GM19397 (cell line): Measurements from ENCODE around the gene HGFAC.
A peak's percentile ranks its signal among the peaks of the same experiment; 100 is the strongest.
"Not testable (repeated sequence)": the region's sequence is repeated elsewhere in the genome, so short reads cannot be mapped to it uniquely, and the experiment has no call there.

ENCODE experiments used
- ATAC-seq: cut with Tn5 transposase; IDR thresholded peaks from one replicate; pipeline ENCODE4 v1.9.1; 2021; ENCODE audit warnings: mild to moderate bottlenecking, moderate library complexity; ENCODE audit not compliant: unreplicated experiment

Gene HGFAC

DNA sequence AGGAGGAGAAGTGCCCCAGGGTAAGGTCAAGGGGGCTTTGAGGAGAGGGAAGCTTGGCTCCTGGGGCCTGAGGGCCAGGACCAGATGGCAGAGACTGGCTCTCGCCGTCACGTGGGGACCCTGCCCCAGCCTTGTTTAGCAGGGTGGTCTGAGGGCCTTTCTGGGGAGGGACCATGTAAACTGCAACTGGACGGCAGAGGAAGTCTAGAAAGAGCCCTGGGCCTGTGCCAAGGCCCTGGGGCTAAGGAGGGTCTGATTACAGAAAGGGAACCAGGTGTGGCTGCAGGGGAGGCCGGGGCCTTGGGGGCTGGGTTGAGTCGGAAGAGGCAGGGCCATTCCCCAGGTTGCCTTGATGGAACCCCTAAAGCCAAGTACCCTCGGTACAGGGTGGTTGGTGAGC is 1.8 kb upstream of the HGFAC start:
- no peak for ATAC-seq

DNA sequence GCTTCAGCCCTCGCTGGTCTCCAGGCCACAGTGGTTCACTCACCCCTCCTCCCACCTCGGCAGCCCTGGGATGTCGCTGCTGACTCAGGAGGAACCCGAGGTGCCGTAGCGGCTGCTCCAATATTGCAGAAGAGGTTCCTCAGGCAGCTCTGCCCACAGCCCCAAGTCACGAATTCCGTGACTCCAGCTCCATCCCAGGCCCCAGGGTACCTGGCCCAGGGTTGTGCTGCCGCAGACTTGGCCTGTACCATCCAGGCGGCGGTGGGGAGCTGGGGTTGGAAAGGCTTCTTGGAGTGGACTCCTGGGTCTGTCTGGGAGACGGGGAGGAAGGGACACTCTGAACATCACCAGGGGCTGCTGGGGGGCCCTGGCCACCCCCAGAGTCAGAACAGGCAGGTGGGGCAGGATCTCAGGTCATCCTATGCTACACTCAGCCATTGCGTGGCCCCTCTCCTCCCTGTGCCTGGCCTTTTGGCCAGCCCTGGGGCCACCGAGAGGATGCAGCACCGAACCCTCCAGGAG is 728 bp upstream of the HGFAC start:
- ATAC-seq = no peak

DNA sequence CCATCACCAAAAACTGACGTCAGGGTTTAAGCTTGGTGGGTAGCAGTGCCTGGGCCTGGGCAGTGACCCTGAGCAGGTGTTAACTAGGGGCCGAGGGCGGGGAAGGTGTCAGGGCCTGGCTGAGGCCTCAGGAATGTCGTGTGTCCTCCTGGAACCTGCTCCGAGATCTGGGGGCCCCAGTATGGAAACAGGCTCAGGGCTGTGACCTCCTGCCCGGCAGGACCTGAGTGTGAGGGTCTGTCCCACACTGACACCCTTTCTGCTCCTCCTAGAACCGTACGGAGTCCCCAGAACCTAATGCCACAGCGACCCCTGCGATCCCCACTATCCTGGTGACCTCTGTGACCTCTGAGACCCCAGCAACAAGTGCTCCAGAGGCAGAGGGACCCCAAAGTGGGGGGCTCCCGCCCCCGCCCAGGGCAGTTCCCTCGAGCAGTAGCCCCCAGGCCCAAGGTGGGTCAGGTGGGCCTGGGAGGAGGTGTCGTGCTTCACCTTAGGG is 741 bp downstream of the HGFAC start:
- ATAC-seq = no peak

GRCh38 chr4:3442959-3443749 is 1.4 kb downstream of the HGFAC start:
- ATAC-seq = peak; percentile 55

GRCh38 chr4:3443750-3444309 is 2.1 kb downstream of the HGFAC start:
- no peak for ATAC-seq

DNA sequence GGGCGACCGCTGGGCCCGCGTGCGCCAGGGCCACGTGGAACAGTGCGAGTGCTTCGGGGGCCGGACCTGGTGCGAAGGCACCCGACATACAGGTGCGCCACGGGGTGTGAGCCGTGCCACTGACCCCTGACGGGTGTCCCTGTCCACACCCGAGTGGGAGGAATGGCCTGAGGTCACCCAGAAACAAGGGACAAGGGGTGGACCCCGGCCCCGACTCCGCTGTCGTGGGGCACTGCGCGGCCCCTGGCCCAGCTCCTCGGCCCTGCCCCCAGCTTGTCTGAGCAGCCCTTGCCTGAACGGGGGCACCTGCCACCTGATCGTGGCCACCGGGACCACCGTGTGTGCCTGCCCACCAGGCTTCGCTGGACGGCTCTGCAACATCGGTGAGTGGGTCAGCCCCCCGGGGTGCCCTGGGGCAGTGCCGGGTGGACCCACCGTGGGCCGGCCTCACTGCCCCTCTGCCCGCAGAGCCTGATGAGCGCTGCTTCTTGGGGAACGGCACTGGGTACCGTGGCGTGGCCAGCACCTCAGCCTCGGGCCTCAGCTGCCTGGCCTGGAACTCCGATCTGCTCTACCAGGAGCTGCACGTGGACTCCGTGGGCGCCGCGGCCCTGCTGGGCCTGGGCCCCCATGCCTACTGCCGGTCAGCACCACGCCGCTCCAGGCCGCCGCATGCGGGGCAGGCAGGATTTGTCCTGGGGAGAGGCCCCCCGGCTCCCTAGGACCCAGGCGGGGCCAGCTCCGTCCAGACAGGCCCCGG is 2.8 kb downstream of the HGFAC start:
- ATAC-seq = no peak

GRCh38 chr4:3445111-3445820 is 3.5 kb downstream of the HGFAC start:
- ATAC-seq = no peak

DNA sequence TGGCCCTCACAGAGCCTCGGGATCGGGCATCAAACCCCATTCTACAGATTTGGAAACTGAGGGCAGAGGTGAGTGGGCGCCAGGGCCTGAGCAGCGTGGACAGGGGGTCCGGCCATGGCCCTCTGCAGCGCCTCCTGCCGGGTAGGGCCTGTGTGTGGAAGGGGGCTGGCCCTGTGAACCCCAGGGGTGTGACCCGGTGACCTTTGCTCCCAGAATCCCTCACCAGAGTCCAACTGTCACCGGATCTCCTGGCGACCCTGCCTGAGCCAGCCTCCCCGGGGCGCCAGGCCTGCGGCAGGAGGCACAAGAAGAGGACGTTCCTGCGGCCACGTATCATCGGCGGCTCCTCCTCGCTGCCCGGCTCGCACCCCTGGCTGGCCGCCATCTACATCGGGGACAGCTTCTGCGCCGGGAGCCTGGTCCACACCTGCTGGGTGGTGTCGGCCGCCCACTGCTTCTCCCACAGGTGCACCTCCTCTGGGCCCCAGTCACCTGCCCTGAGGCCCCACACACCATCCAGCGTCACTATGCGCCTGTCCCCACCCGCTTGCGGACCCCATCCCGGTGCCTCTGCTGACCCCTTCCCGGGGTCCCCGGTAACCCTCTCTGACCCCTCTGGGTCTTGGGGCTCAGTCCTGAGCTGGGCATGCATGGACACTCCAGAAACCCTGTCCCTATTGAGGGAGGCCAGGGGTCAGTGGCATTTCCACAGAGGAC is 4.2 kb downstream of the HGFAC start:
- no peak for ATAC-seq

DNA sequence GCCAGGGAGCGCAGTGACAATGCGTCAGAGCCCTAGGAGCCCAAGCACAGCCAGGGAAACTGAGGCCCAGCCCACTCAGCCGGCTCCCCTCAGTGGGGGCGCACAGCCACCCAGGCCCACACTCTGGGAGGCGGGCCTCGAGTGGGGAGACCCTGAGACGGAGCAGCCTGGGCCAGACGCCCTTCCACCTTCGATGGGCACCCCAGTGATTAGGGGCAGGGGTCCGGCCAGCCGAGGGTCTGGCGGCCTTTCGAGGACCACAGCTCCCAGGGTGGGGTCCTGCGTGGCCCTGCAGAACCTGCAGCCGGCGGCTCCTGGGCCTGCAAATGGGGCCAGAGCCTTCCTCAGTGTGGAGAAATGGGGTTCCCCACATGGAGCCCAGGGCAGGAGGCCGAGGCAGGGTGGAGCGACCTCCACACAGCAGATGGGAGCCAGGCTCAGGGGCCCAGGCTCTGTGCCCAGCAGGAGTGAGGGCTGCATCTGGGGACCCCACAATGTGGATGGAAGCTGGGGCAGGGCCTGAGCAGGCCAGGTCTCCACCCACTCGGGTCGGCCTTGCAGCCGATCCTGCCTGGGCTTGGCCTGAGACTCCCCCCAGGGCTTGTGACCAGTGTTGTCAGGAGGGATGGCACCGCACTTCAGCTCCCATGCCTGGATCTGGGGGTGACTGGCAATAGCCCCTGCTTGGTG is 5.0 kb downstream of the HGFAC start:
- ATAC-seq = no peak

GRCh38 chr4:3447431-3448395 is 5.9 kb downstream of the HGFAC start:
- ATAC-seq = no peak

DNA sequence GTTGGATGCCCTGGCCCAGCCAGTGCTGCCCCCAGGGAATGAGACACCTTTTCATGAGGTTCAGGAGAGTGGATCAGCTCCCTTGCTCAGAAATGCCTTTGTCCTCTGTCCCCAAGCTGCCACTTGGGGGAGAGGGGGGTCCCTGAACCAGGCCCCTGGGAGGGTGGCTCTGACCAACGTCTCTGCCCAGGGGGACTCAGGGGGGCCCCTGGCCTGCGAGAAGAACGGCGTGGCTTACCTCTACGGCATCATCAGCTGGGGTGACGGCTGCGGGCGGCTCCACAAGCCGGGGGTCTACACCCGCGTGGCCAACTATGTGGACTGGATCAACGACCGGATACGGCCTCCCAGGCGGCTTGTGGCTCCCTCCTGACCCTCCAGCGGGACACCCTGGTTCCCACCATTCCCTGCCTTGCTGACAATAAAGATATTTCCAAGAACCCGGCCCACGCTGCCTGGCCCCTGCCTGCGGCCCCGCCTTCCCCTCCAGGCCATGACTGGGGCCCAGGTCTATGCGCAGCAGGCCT is 7.3 kb downstream of the HGFAC start:
- ATAC-seq = no peak

DNA sequence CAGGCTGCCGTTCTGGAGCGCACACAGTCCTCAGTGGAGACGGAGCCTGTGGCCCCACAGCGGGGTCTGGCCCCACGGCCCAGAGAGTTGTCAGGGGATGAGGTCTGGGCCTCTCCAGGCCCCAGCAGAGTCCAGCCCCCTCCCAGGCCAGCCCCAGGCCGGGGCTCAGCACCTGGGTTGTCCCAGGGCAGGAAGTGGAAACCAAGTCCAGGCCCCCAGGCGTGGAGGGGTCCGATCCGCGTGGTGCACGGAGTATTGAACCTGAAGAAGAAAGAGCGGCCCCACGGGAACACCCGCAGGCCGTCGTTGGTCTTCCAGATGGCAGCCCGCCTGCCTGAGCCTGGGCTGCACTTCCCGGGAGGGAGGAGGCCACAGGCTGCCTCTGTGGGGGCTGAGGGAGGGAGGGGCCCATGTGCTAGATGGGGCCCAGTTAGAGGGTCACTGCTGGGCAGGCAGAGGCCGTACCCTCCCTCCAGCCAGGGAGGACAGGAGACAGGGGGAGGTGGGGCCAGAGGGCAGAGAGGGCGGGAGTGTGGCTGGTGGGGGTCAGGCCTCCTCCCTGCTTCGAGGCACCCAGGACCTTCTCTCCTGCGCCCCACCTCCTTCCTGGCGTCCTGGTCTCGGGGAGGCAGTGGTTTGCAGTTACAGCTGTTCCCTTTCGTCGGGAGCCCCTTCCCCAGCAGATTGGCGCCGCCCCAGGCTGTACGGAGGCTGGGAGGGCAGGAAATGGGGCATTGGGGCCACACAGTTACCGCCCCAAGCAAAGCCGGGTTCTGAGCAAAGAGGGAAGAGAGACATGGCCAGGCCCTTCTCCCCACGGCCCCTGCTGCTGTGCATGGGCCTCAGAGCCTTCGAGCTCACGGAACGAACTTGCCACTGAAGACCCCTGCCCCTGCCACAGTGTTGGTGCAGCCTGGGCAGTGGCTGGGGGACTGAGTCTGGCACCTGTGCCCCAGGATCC is 8.1 kb downstream of the HGFAC start:
- no peak for ATAC-seq

DNA sequence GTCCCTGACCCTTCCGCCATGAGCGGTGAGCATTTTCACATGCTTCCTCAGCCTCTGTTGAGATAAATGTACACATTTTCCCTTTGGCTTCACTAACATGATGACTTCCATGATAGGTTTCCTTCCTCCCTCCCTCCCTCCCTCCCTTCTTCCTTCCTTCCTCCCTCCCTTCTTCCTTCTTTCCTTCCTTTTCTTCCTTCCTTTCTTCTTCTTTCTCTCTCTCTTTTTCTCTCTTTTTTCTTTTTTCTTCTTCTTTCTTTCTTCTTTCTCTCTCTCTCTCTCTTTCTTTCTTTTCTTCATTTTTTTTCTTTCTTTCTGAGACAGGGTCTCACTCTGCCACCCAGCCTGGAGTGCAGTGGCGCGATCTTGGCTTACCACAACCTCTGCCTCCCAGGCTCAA is 8.9 kb downstream of the HGFAC start:
- ATAC-seq = no peak

- ATAC-seq = no peak
Measured at GRCh38 chr4:3451956-3452355, 10.2 kb downstream of the HGFAC start.

DNA sequence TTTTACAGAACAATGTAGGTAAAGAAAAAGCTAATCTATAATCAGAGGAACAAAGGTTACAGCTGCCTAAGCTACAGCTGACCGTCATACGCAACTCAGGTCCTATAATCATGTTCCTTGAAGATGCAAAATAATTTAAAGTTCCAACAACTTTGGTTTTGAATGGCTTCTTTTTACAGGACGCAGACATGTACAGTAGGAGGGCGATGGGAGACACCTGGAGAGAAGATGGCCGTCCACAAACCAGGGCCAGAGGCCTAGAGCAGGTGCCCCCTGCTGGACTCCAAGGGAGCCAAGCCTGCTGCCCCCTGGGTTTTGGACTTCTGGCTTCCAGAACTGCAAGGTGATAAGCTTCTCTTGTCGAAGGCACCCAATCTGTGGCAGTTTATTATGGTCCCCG is 10.6 kb downstream of the HGFAC start:
- no peak for ATAC-seq

- ATAC-seq = not testable (repeated sequence)
Measured at GRCh38 chr4:3455596-3455995, 13.8 kb downstream of the HGFAC start.

GRCh38 chr4:3458371-3458770 is 16.6 kb downstream of the HGFAC start:
- ATAC-seq = no peak
